Measurements from ENCODE around the gene XAB2.

XAB2 gene

GRCh38 chr19:7602240-7602934 is 27.0 kb downstream of the XAB2 start:
- no peaks in the 10 kb centered on the region for H3K27me3 ChIP-seq (ENCODE audit: low read length)
- H4K20me1 ChIP-seq (ENCODE audit: low read depth, low read length) = no peaks in the 10 kb centered on the region
- no peaks in the 10 kb centered on the region for H3K36me3 ChIP-seq (ENCODE audit: low read length)
- TF ChIP-seq CTCF (IDR thresholded peaks at IDR 0.05; ENCODE audit: insufficient read depth, low read length, poor library complexity, severe bottlenecking) (no peak), EZH2phosphoT487 (conservative IDR thresholded peaks at IDR 0.05; ENCODE audit: low read length) (no peak)
- no peaks in the 10 kb centered on the region for H3K9me3 ChIP-seq (ENCODE audit: insufficient read depth, low read length)
- H3K79me2 ChIP-seq (ENCODE audit: insufficient read depth, low read length) = no peaks in the 10 kb centered on the region
- H3K9ac ChIP-seq (ENCODE audit: low read length) = no peak overlapping the region
- H3K27ac ChIP-seq (ENCODE audit: low read depth, low read length) = no peak overlapping the region
- H2AFZ ChIP-seq (ENCODE audit: low read depth, low read length, severe bottlenecking) = no peak overlapping the region
- no peaks in the 10 kb centered on the region for H3F3A ChIP-seq (ENCODE audit: insufficient read depth)
- H3K9me2 ChIP-seq (replicated peaks; ENCODE audit: insufficient read depth, low read length) = no peaks in the 10 kb centered on the region
- H3K4me3 ChIP-seq (ENCODE audit: insufficient read depth, low read length, poor library complexity, severe bottlenecking) = no peak overlapping the region
- no peak overlapping the region for H3K4me2 ChIP-seq (ENCODE audit: low read depth, low read length, poor library complexity, severe bottlenecking)

GRCh38 chr19:7600721-7601120 is 28.6 kb downstream of the XAB2 start:
- H4K20me1 ChIP-seq (ENCODE audit: low read depth, low read length) = no peaks in the 10 kb centered on the region
- H3K9me3 ChIP-seq (ENCODE audit: insufficient read depth, low read length) = no peaks in the 10 kb centered on the region
- H3K27me3 ChIP-seq (ENCODE audit: low read length) = no peaks in the 10 kb centered on the region

GRCh38 chr19:7598180-7598579 is 31.2 kb downstream of the XAB2 start:
- Histone ChIP-seq H3F3A (ENCODE audit: insufficient read depth) (no peaks in the 10 kb centered on the region), H3K4me3 (ENCODE audit: insufficient read depth, low read length, poor library complexity, severe bottlenecking) (no peak overlapping the region), H4K20me1 (ENCODE audit: low read depth, low read length) (no peaks in the 10 kb centered on the region), H3K9me2 (replicated peaks; ENCODE audit: insufficient read depth, low read length) (no peaks in the 10 kb centered on the region), H3K9me3 (ENCODE audit: insufficient read depth, low read length) (no peaks in the 10 kb centered on the region), H3K79me2 (ENCODE audit: insufficient read depth, low read length) (no peaks in the 10 kb centered on the region), H3K27ac (ENCODE audit: low read depth, low read length) (no peak overlapping the region), H3K36me3 (ENCODE audit: low read length) (no peaks in the 10 kb centered on the region), H3K27me3 (ENCODE audit: low read length) (no peaks in the 10 kb centered on the region), H2AFZ (ENCODE audit: low read depth, low read length, severe bottlenecking) (no peak overlapping the region), H3K9ac (ENCODE audit: low read length) (no peak overlapping the region), H3K4me2 (ENCODE audit: low read depth, low read length, poor library complexity, severe bottlenecking) (no peak overlapping the region)
- TF ChIP-seq EZH2phosphoT487 (conservative IDR thresholded peaks at IDR 0.05; ENCODE audit: low read length) (no peak), CTCF (IDR thresholded peaks at IDR 0.05; ENCODE audit: insufficient read depth, low read length, poor library complexity, severe bottlenecking) (no peak)

More at GRCh38 chr19:7600721-7601120, 28.6 kb downstream of the XAB2 start:
- Histone ChIP-seq H3K4me3 (ENCODE audit: insufficient read depth, low read length, poor library complexity, severe bottlenecking) (no peak overlapping the region), H3K9me2 (replicated peaks; ENCODE audit: insufficient read depth, low read length) (no peaks in the 10 kb centered on the region), H2AFZ (ENCODE audit: low read depth, low read length, severe bottlenecking) (no peak overlapping the region), H3K9ac (ENCODE audit: low read length) (no peak overlapping the region), H3K36me3 (ENCODE audit: low read length) (no peaks in the 10 kb centered on the region), H3K79me2 (ENCODE audit: insufficient read depth, low read length) (no peaks in the 10 kb centered on the region), H3K4me2 (ENCODE audit: low read depth, low read length, poor library complexity, severe bottlenecking) (no peak overlapping the region), H3K27ac (ENCODE audit: low read depth, low read length) (no peak overlapping the region), H3F3A (ENCODE audit: insufficient read depth) (no peaks in the 10 kb centered on the region)
- TF ChIP-seq EZH2phosphoT487 (conservative IDR thresholded peaks at IDR 0.05; ENCODE audit: low read length) = no peak
- no peak for TF ChIP-seq CTCF (IDR thresholded peaks at IDR 0.05; ENCODE audit: insufficient read depth, low read length, poor library complexity, severe bottlenecking)
